Mucosa of rectum (tissue), 2 donors: ENCODE results near the gene PGP.

ENCODE experiments used
- H3K27ac ChIP-seq, 2 donors: one replicate each; pipeline ENCODE4 v1.7.0; 2013; ENCODE audit warnings: inconsistent platforms in 2 of 2, low read depth in 2 of 2, low read length in 2 of 2
- H3K27me3 ChIP-seq, 2 donors: one replicate each; pipeline ENCODE4 v1.7.0; 2013; ENCODE audit warnings: low read length in 2 of 2; ENCODE audit not compliant: control insufficient read depth in 2 of 2, insufficient read depth in 2 of 2
- H3K36me3 ChIP-seq, 2 donors: one replicate each; pipeline ENCODE4 v1.7.0; 2013; ENCODE audit warnings: low read length in 2 of 2; ENCODE audit not compliant: control insufficient read depth in 2 of 2, insufficient read depth in 2 of 2
- H3K4me1 ChIP-seq, 2 donors: one replicate each; pipeline ENCODE4 v1.7.0; 2013; ENCODE audit warnings: low read length in 2 of 2, mild to moderate bottlenecking in 1 of 2; ENCODE audit not compliant: control insufficient read depth in 2 of 2, insufficient read depth in 2 of 2
- H3K4me3 ChIP-seq, 2 donors: one replicate each; pipeline ENCODE4 v1.7.0; 2013; ENCODE audit warnings: low read length in 2 of 2
- H3K9ac ChIP-seq, 2 donors: one replicate each; pipeline ENCODE4 v1.7.0; 2013; ENCODE audit warnings: low read length in 2 of 2, low read depth in 1 of 2, mild to moderate bottlenecking in 1 of 2
- H3K9me3 ChIP-seq, 2 donors: one replicate each; pipeline ENCODE4 v1.7.0; 2013; ENCODE audit warnings: low read length in 2 of 2; ENCODE audit not compliant: control insufficient read depth in 2 of 2
- donor health status: healthy.
- donor health status: Normal muscosa, but diverticular disease.

PGP gene

GRCh38 chr16:2184346-2184745 is 30.3 kb downstream of the PGP start:
- no peaks in the 10 kb centered on the region for H3K4me1 ChIP-seq
- H3K9ac ChIP-seq: no peak overlapping the region
- no peak overlapping the region for H3K27ac ChIP-seq
- peaks cover 2 to 8% of the 10 kb centered on the region in 2 donors for H3K27me3 ChIP-seq
- no peaks in the 10 kb centered on the region for H3K36me3 ChIP-seq
- no peaks in the 10 kb centered on the region for H3K9me3 ChIP-seq
- H3K4me3 ChIP-seq: no peak overlapping the region

- Histone ChIP-seq H3K27me3 (peaks cover 2 to 8% of the 10 kb centered on the region in 2 donors), H3K4me3 (no peak overlapping the region), H3K9ac (no peak overlapping the region), H3K27ac (no peak overlapping the region), H3K36me3 (no peaks in the 10 kb centered on the region), H3K4me1 (no peaks in the 10 kb centered on the region), H3K9me3 (no peaks in the 10 kb centered on the region)
Measured at GRCh38 chr16:2183671-2184070, 31.0 kb downstream of the PGP start.

DNA sequence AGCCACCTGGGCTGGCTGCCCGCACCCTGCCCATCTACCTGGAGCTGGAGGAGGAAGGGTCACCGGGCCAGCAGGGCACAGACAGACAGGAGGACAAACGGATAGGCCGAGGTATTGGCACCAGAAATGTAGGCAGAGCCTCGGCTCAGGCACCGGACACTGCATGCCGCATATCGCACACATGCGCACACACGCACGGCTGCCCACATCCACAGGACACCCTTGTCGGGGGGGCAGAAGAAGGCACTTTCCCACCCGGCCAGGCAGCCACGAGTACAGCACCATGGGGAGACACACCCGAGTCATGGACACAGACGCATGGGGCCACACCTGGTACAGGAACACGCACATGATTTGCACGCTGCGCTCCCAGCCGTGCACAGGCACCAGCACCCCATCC is 32.7 kb downstream of the PGP start:
- Histone ChIP-seq H3K4me3 (no peak overlapping the region), H3K27me3 (peaks cover 0 to 8% of the 10 kb centered on the region in 2 donors), H3K4me1 (no peaks in the 10 kb centered on the region), H3K9me3 (no peaks in the 10 kb centered on the region), H3K36me3 (peaks cover 0 to 1% of the 10 kb centered on the region in 2 donors), H3K9ac (no peak overlapping the region), H3K27ac (no peak overlapping the region)

- Histone ChIP-seq H3K9ac (no peak overlapping the region), H3K27me3 (peaks cover 0 to 8% of the 10 kb centered on the region in 2 donors), H3K4me1 (no peaks in the 10 kb centered on the region), H3K4me3 (no peak overlapping the region), H3K36me3 (peaks cover 3 to 5% of the 10 kb centered on the region in 2 donors), H3K9me3 (no peaks in the 10 kb centered on the region), H3K27ac (no peak overlapping the region)
Measured at GRCh38 chr16:2180962-2181923, 33.4 kb downstream of the PGP start.

- no peaks in the 10 kb centered on the region for H3K9me3 ChIP-seq
- H3K27me3 ChIP-seq: peaks cover 0 to 7% of the 10 kb centered on the region in 2 donors
- H3K9ac ChIP-seq: no peak overlapping the region
- H3K4me1 ChIP-seq: no peaks in the 10 kb centered on the region
- H3K36me3 ChIP-seq: peaks cover 10 to 12% of the 10 kb centered on the region in 2 donors
- H3K4me3 ChIP-seq: no peak overlapping the region
- no peak overlapping the region for H3K27ac ChIP-seq
Measured at GRCh38 chr16:2180461-2180860, 34.2 kb downstream of the PGP start.

DNA sequence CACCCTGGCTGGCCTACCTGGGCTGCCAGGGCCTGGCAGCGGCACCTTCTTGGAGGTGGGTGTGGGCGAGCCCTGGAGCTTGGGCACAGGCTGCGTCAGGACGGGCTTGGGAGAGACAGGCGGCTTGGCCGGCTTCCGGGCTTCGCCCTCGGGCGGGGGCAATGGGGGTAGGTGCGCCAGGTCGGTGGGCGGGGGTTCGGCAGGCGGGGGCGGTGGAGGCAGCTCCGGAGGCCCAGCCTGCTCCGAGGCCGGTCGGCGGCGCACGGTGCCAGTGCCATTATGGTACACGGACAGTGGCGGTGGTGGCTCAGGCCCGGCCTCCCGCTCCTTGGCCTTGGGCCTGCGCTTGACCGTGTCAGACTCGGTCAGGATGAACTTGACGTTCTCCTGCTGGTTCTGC is 35.1 kb downstream of the PGP start:
- H3K27me3 ChIP-seq: peaks cover 0 to 2% of the 10 kb centered on the region in 2 donors
- peaks cover 19% of the 10 kb centered on the region in 2 donors for H3K36me3 ChIP-seq
- no peaks in the 10 kb centered on the region for H3K9me3 ChIP-seq
- H3K4me1 ChIP-seq: no peaks in the 10 kb centered on the region
- no peak overlapping the region for H3K27ac ChIP-seq
- no peak overlapping the region for H3K9ac ChIP-seq
- no peak overlapping the region for H3K4me3 ChIP-seq

DNA sequence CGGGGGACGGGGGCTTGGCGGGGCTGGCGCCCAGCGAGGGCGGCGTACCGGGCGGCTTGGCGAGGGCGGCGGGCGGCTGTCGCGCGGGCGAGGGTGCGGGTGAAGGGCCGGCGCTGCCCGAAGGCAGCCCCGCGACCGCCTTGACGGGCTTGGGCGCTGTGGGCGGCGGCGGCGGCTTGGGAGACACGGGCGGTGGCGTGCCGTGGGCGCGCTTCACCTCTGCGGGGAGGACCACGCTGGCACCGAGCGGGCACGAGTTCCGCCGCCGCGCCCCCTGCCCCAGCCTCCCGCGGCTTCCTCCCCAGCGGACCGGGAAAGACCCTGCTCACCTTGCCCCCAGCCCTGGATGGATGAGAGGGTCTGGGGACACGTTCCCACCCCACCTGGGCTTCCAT is 35.5 kb downstream of the PGP start:
- Histone ChIP-seq H3K27ac (no peak overlapping the region), H3K9me3 (no peaks in the 10 kb centered on the region), H3K4me1 (no peaks in the 10 kb centered on the region), H3K36me3 (peaks cover 23 to 24% of the 10 kb centered on the region in 2 donors), H3K9ac (no peak overlapping the region), H3K27me3 (no peaks in the 10 kb centered on the region), H3K4me3 (no peak overlapping the region)

GRCh38 chr16:2178321-2179106 is 36.1 kb downstream of the PGP start:
- Histone ChIP-seq H3K27me3 (no peaks in the 10 kb centered on the region), H3K9ac (no peak overlapping the region), H3K9me3 (no peaks in the 10 kb centered on the region), H3K36me3 (peaks cover 27 to 28% of the 10 kb centered on the region in 2 donors), H3K4me1 (no peaks in the 10 kb centered on the region), H3K4me3 (no peak overlapping the region), H3K27ac (no peak overlapping the region)

DNA sequence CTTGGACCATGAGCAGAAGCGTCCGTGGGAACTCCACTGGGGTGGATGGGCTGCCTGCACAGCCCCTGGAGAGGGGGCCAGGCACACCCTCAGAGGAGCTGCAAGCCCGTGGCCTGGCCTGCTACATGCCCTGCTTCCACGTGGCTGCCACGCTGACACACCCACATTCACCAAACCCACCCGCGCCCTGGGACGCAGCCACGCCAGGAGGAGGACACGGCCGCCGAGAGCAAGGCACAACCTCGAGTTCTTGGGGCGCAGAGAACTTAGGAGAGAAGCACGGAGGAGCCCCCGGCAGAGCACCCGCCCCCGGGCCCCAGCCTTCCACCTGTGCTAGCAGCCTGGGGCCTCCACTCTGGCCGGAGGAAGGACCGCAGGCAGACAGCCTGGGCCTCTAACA is 37.1 kb downstream of the PGP start:
- no peaks in the 10 kb centered on the region for H3K4me1 ChIP-seq
- no peak overlapping the region for H3K9ac ChIP-seq
- no peaks in the 10 kb centered on the region for H3K9me3 ChIP-seq
- H3K4me3 ChIP-seq: no peak overlapping the region
- peaks cover 32 to 36% of the 10 kb centered on the region in 2 donors for H3K36me3 ChIP-seq
- no peaks in the 10 kb centered on the region for H3K27me3 ChIP-seq
- H3K27ac ChIP-seq: no peak overlapping the region

DNA sequence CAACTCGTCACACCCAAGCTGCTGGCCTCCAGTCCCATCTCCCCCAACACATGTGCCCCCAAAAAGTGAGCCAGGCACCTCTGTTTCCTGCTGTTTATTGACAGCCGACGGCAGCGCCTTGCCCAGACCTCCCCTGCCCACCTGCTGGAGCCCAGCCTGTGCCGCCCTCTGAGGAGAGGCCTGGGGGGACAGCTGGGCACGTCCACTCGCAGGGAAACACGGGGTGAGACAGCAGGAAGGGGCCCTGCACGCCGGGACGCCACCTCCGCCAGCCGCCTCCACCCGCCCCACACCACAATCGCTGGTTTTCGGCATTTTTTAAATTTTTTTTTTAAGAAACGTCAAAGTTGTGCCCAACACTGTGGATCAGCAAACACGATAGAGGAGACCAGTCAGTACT is 37.5 kb downstream of the PGP start:
- Histone ChIP-seq H3K4me1 (no peaks in the 10 kb centered on the region), H3K27ac (no peak overlapping the region), H3K9ac (no peak overlapping the region), H3K4me3 (no peak overlapping the region), H3K9me3 (no peaks in the 10 kb centered on the region), H3K36me3 (peaks cover 34 to 38% of the 10 kb centered on the region in 2 donors), H3K27me3 (no peaks in the 10 kb centered on the region)
